Neuronal stem cell (in vitro differentiated cells): Measurements from ENCODE around the gene SLC10A3.

Source experiments
- DNase-seq: peaks from one replicate; pipeline ENCODE4 v3.0.0-alpha.2; 2013; ENCODE audit warnings: low spot score
- H2AFZ ChIP-seq: one replicate; pipeline ENCODE4 v1.6.1; 2013; ENCODE audit warnings: mild to moderate bottlenecking, low read length, inconsistent platforms
- H2AK5ac ChIP-seq: 2 replicates; pipeline ENCODE4 v1.6.1; 2013; ENCODE audit warnings: low read depth, mild to moderate bottlenecking, inconsistent platforms, low read length, moderate library complexity, mixed read lengths
- H2BK120ac ChIP-seq: 2 replicates; pipeline ENCODE4 v1.6.1; 2013; ENCODE audit warnings: low read depth, mild to moderate bottlenecking, inconsistent platforms, low read length, moderate library complexity, mixed read lengths
- H2BK12ac ChIP-seq: one replicate; pipeline ENCODE4 v1.6.1; 2013; ENCODE audit warnings: low read length, inconsistent platforms
- H2BK15ac ChIP-seq: 2 replicates; pipeline ENCODE4 v1.6.1; 2013; ENCODE audit warnings: mild to moderate bottlenecking, low read length, inconsistent platforms, mixed read lengths
- H2BK5ac ChIP-seq: one replicate; pipeline ENCODE4 v1.6.1; 2013; ENCODE audit warnings: inconsistent platforms, mild to moderate bottlenecking, low read length, moderate library complexity
- H3K14ac ChIP-seq: one replicate; pipeline ENCODE4 v1.6.1; 2013; ENCODE audit warnings: low read length, inconsistent platforms
- H3K18ac ChIP-seq: 2 replicates; pipeline ENCODE4 v1.6.1; 2013; ENCODE audit warnings: low read length, inconsistent platforms
- H3K23ac ChIP-seq: 2 replicates; pipeline ENCODE4 v1.6.1; 2013; ENCODE audit warnings: low read depth, mild to moderate bottlenecking, mixed read lengths, low read length, inconsistent platforms; ENCODE audit not compliant: poor library complexity
- H3K27ac ChIP-seq: replicated peaks from 3 replicates; pipeline ENCODE4 v1.5.1; 2013; ENCODE audit warnings: low read length, inconsistent platforms
- H3K27me3 ChIP-seq, 3 experiments: 2 replicates each; pipeline ENCODE4 v1.6.1; 2013; ENCODE audit warnings: low read length in 3 of 3, mild to moderate bottlenecking in 2 of 3, inconsistent platforms in 1 of 3, low read depth in 1 of 3, mixed read lengths in 1 of 3, moderate library complexity in 1 of 3; ENCODE audit not compliant: control insufficient read depth in 3 of 3, insufficient read depth in 3 of 3
- H3K36me3 ChIP-seq, 2 donors: replicated peaks in 1 of 2; 2 replicates each; pipeline ENCODE4 v1.6.1; 2013; ENCODE audit warnings: low read length in 2 of 2; ENCODE audit not compliant: control insufficient read depth in 2 of 2, insufficient read depth in 2 of 2
- H3K4ac ChIP-seq: 2 replicates; pipeline ENCODE4 v1.6.1; 2013; ENCODE audit warnings: inconsistent platforms, mild to moderate bottlenecking, low read length, moderate library complexity
- H3K4me1 ChIP-seq, 2 donors: 1 replicate in 1 of 2; 2 replicates in 1 of 2; pipeline ENCODE4 v1.6.1; 2013; ENCODE audit warnings: low read length in 2 of 2, low read depth in 1 of 2; ENCODE audit not compliant: control insufficient read depth in 2 of 2, insufficient read depth in 1 of 2
- H3K4me2 ChIP-seq: one replicate; pipeline ENCODE4 v1.6.1; 2013; ENCODE audit warnings: mild to moderate bottlenecking, low read length, inconsistent platforms; ENCODE audit not compliant: insufficient read depth, poor library complexity, severe bottlenecking
- H3K4me3 ChIP-seq, 2 donors: 2 replicates each; pipeline ENCODE4 v1.5.1; 2013; ENCODE audit warnings: low read length in 2 of 2, mild to moderate bottlenecking in 2 of 2, inconsistent platforms in 1 of 2, moderate library complexity in 1 of 2
- H3K79me1 ChIP-seq: one replicate; pipeline ENCODE4 v1.6.1; 2013; ENCODE audit warnings: low read depth, mild to moderate bottlenecking, inconsistent platforms, low read length, moderate library complexity
- H3K9ac ChIP-seq: one replicate; pipeline ENCODE4 v1.6.1; 2013; ENCODE audit warnings: mild to moderate bottlenecking, low read depth, low read length, inconsistent platforms; ENCODE audit not compliant: poor library complexity
- H3K9me3 ChIP-seq, 2 donors: replicated peaks in 1 of 2; 2 replicates each; pipeline versions ENCODE3 to v1.6.1; 2013; ENCODE audit warnings: low read length in 2 of 2, mild to moderate bottlenecking in 2 of 2, inconsistent platforms in 1 of 2, low read depth in 1 of 2, mixed read lengths in 1 of 2, moderate library complexity in 1 of 2; ENCODE audit not compliant: control insufficient read depth in 2 of 2, insufficient read depth in 1 of 2
- H4K8ac ChIP-seq: one replicate; pipeline ENCODE4 v1.6.1; 2013; ENCODE audit warnings: low read depth, mild to moderate bottlenecking, inconsistent platforms, low read length, moderate library complexity
- H4K91ac ChIP-seq: one replicate; pipeline ENCODE4 v1.6.1; 2013; ENCODE audit warnings: low read length, low read depth, mild to moderate bottlenecking, inconsistent platforms; ENCODE audit not compliant: poor library complexity
- WGBS, 2 donors: extraction: QIAGEN DNeasy Blood & Tissue Kit; methylation state at CpG; one replicate each; pipeline ENCODE4 v1.1.7; 2013; ENCODE audit warnings: missing lambda C conversion rate in 2 of 2, mixed read lengths in 1 of 2; ENCODE audit not compliant: insufficient read length in 2 of 2, insufficient replicate concordance in 1 of 2; ENCODE audit errors: extremely low coverage in 2 of 2; 5-methylcytosine and 5-hydroxymethylcytosine counted together

Gene SLC10A3

DNA sequence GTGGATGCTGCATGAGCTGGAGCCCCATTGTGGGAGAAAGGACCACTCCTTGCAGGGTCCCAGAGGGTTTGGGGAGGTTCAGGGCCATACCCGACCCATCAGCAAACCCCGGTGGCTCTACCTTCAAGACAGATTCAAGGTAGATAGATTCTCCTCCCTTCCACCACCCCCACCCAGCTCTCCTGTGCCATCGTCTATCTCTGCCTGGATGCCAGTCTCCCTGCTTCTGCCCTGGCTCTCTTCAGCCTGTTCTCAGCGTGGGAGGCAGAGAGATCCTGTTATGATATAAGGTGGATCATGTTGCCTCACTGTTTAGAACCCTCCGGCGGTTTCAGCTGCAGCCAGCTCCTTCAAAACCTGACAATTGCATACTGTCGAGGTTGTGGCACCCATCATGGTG is 16.7 kb downstream of the SLC10A3 start:
- H3K4ac ChIP-seq, result no peak overlapping the region
- no peak overlapping the region for H2BK120ac ChIP-seq
- H3K9ac ChIP-seq, result no peak overlapping the region
- no peak overlapping the region for H2AFZ ChIP-seq
- H3K27ac ChIP-seq, result no peak overlapping the region
- H2BK5ac ChIP-seq, result no peak overlapping the region
- H3K23ac ChIP-seq, result no peak overlapping the region
- DNase-seq, result no peak
- H3K79me1 ChIP-seq, result peaks cover 2% of the 10 kb centered on the region
- no peak overlapping the region for H3K4me2 ChIP-seq
- H2AK5ac ChIP-seq, result no peak overlapping the region
- no peak overlapping the region for H3K4me3 ChIP-seq
- peaks cover 2 to 6% of the 10 kb centered on the region in 2 donors for H3K4me1 ChIP-seq
- H4K91ac ChIP-seq, result no peak overlapping the region
- H3K9me3 ChIP-seq, result peaks cover 0 to 2% of the 10 kb centered on the region in 2 donors
- no CpG with 5 or more reads among the region's 7 CpGs for WGBS, 2 donors
- peaks cover 17 to 51% of the 10 kb centered on the region in 2 donors for H3K36me3 ChIP-seq
- no peak overlapping the region for H4K8ac ChIP-seq
- H3K18ac ChIP-seq, result no peak overlapping the region
- H2BK15ac ChIP-seq, result no peak overlapping the region
- H2BK12ac ChIP-seq, result no peak overlapping the region
- peaks cover 0 to 6% (median 0%) of the 10 kb centered on the region in 3 experiments for H3K27me3 ChIP-seq
- H3K14ac ChIP-seq, result no peak overlapping the region

DNA sequence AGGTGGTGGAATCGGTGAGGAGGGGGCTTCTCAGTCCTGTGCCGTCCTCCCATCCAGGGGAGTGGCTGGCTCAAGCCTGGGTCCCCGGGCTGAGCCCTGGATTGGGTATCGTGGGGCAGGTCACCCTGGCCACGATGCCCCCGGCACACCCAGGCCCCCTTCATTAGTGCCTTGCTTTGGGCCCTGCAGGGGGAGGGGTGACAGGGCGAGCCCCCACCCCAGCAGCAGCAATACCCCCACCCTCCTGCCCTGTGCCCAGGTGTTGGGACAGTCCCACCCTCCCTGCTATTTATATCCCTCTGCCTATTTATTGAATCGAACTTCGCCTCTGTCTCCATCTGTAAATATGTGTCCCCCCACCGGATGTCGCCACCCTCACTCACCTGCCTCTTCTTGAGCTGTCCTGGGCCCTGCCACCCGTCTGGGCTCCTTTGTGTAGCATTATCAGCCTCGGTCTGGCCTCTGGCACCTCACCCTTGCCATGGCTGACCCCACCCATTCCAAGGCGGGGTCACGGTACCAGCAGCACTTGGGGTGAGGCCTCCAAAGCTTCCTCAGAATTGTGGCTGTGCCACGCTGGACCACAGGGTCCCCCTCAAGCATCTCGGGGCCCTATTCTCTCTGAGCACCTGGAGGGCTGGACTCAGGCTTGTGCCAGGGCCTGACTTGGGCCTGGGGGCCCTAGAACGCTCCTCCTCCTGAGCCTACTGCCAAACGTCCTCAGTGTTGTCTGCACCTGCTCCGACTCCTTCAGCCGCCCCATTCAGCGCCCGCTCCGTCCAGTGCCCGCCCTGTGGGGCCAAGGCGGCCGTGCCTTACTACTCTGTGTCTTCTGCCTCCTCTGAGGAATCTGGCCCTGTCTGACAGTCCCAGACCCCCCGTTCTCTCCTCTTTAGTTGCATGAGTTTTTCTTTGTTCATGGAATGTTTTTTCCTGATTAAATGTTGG is 17.5 kb downstream of the SLC10A3 start:
- no peak overlapping the region for H2BK120ac ChIP-seq
- DNase-seq, result no peak

DNA sequence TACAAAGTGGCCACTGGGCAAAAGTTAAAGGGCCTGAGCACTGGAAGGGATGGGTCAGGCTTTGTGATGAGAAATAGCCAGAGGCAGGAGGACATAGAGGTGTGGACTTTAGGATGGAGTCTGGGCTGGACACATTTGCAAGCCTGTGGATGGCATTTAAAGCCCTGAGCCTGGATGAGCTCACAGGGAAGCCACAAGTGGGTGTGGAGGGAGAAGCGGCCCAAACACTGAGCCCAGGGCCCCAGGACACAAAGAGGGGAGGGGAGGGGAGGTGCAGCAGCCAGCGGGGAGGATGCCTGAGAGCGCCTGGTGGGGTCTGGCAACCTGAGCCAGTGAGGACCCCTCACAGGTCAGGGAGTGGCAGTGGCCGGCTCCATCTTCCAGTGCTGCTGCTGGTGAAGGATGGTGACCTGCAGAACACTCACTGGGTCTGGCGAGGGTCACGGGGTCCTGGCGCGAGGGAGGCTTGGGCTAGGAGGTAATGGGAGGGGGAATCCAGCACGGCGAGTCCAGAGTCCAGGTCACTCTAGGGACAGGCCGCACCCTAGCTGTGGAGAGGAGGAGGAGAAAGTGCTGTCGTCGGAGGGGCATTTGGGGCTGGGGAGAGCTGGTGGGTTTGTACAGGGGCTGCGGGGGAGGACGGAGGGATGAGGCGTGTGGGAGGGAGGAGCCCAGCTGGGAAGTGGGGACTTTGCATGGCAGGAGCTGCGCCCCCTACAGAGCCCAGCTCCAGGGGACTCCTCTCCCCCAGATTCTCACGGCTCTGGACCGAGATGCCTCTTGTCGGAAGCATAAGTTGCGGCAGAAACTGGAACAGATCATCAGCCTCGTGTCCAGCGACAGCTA is 18.4 kb downstream of the SLC10A3 start:
- H2AFZ ChIP-seq, result no peak overlapping the region
- no peaks in the 10 kb centered on the region for H3K4me1 ChIP-seq
- no peak overlapping the region for H2BK120ac ChIP-seq
- H3K36me3 ChIP-seq, result peaks cover 17 to 59% of the 10 kb centered on the region in 2 donors
- peaks cover 2% of the 10 kb centered on the region for H3K79me1 ChIP-seq
- H3K4me3 ChIP-seq, result no peak overlapping the region
- H4K91ac ChIP-seq, result no peak overlapping the region
- H2AK5ac ChIP-seq, result no peak overlapping the region
- H3K27ac ChIP-seq, result no peak overlapping the region
- DNase-seq, result no peak
- no peak overlapping the region for H3K9ac ChIP-seq
- no peak overlapping the region for H2BK15ac ChIP-seq
- H3K23ac ChIP-seq, result no peak overlapping the region
- peaks cover 0 to 5% (median 0%) of the 10 kb centered on the region in 3 experiments for H3K27me3 ChIP-seq
- no peak overlapping the region for H3K4ac ChIP-seq
- H3K18ac ChIP-seq, result no peak overlapping the region
- no peak overlapping the region for H3K14ac ChIP-seq
- no peak overlapping the region for H3K4me2 ChIP-seq
- no peak overlapping the region for H2BK12ac ChIP-seq
- WGBS, 2 donors, result no CpG with 5 or more reads among the region's 23 CpGs
- peaks cover 0 to 2% of the 10 kb centered on the region in 2 donors for H3K9me3 ChIP-seq
- H2BK5ac ChIP-seq, result no peak overlapping the region
- H4K8ac ChIP-seq, result no peak overlapping the region

More for the DNA sequence above, 17.5 kb downstream of the SLC10A3 start:
- no peak overlapping the region for H2AFZ ChIP-seq
- no peak overlapping the region for H3K4ac ChIP-seq
- peaks cover 17 to 58% of the 10 kb centered on the region in 2 donors for H3K36me3 ChIP-seq
- H2BK15ac ChIP-seq, result no peak overlapping the region
- H3K4me1 ChIP-seq, result peaks cover 0 to 3% of the 10 kb centered on the region in 2 donors
- no peak overlapping the region for H2BK12ac ChIP-seq
- H3K27ac ChIP-seq, result no peak overlapping the region
- peaks cover 2% of the 10 kb centered on the region for H3K79me1 ChIP-seq
- H3K18ac ChIP-seq, result no peak overlapping the region
- H3K14ac ChIP-seq, result no peak overlapping the region
- no peak overlapping the region for H4K8ac ChIP-seq
- H2AK5ac ChIP-seq, result no peak overlapping the region
- no peak overlapping the region for H3K9ac ChIP-seq
- H3K27me3 ChIP-seq, result peaks cover 0 to 6% (median 0%) of the 10 kb centered on the region in 3 experiments
- no peak overlapping the region for H3K4me3 ChIP-seq
- no peak overlapping the region for H2BK5ac ChIP-seq
- H4K91ac ChIP-seq, result no peak overlapping the region
- WGBS, 2 donors, result no CpG with 5 or more reads among the region's 28 CpGs
- peaks cover 0 to 2% of the 10 kb centered on the region in 2 donors for H3K9me3 ChIP-seq
- H3K4me2 ChIP-seq, result no peak overlapping the region
- H3K23ac ChIP-seq, result no peak overlapping the region
